ENCODE measurements around the gene ITGA11.

- TF ChIP-seq, protein P1, sequence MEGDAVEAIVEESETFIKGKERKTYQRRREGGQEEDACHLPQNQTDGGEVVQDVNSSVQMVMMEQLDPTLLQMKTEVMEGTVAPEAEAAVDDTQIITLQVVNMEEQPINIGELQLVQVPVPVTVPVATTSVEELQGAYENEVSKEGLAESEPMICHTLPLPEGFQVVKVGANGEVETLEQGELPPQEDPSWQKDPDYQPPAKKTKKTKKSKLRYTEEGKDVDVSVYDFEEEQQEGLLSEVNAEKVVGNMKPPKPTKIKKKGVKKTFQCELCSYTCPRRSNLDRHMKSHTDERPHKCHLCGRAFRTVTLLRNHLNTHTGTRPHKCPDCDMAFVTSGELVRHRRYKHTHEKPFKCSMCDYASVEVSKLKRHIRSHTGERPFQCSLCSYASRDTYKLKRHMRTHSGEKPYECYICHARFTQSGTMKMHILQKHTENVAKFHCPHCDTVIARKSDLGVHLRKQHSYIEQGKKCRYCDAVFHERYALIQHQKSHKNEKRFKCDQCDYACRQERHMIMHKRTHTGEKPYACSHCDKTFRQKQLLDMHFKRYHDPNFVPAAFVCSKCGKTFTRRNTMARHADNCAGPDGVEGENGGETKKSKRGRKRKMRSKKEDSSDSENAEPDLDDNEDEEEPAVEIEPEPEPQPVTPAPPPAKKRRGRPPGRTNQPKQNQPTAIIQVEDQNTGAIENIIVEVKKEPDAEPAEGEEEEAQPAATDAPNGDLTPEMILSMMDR (conservative IDR thresholded peaks at IDR 0.05): no peak
- no peak for TF ChIP-seq EZH2 (IDR thresholded peaks at IDR 0.05; ENCODE audit: low read depth)
Measured at GRCh38 chr15:68423359-68424296, 8.3 kb downstream of the ITGA11 start.

Measured in PC-9 (cell line).